Hepatocyte (in vitro differentiated cells): ENCODE data around the gene NUP85. TPM values are rescaled to one million over a fixed set of nuclear protein-coding genes. Genes with fewer than 3 reads are reported as not detected.
"Not testable (repeated sequence)": the region's sequence is repeated elsewhere in the genome, so short reads cannot be mapped to it uniquely, and the experiment has no call there.

Experiments used
- DNase-seq: peaks from one replicate; pipeline ENCODE4 v3.0.0-alpha.2; 2016; ENCODE audit warnings: low spot score
- H2AFZ ChIP-seq: fragments of 200-600 bp; sonication (generic); 2 replicates; pipeline ENCODE4 v1.6.0; 2016; ENCODE audit warnings: antibody characterized with exemption, mild to moderate bottlenecking
- H3K27ac ChIP-seq: fragments of 200-600 bp; sonication (generic); 2 replicates; pipeline ENCODE4 v1.5.1; 2016; ENCODE audit warnings: mild to moderate bottlenecking
- H3K27me3 ChIP-seq: fragments of 200-600 bp; sonication (generic); 2 replicates; pipeline ENCODE4 v1.6.1; 2016
- H3K36me3 ChIP-seq: fragments of 200-600 bp; sonication (generic); replicated peaks from 2 replicates; pipeline ENCODE4 v1.5.1; 2016; ENCODE audit warnings: low read depth; ENCODE audit not compliant: insufficient read depth
- H3K4me1 ChIP-seq: fragments of 200-600 bp; sonication (generic); 2 replicates; pipeline ENCODE4 v1.5.1; 2016; ENCODE audit warnings: mild to moderate bottlenecking, moderate library complexity; ENCODE audit not compliant: insufficient read depth
- H3K4me2 ChIP-seq: fragments of 200-600 bp; sonication (generic); 2 replicates; pipeline ENCODE4 v1.6.0; 2016
- H3K4me3 ChIP-seq: fragments of 200-600 bp; sonication (generic); 2 replicates; pipeline ENCODE4 v1.5.1; 2016; ENCODE audit warnings: mild to moderate bottlenecking
- H3K79me2 ChIP-seq: fragments of 200-600 bp; sonication (generic); 2 replicates; pipeline ENCODE4 v1.6.0; 2017; ENCODE audit warnings: mild to moderate bottlenecking
- H3K9me2 ChIP-seq: fragments of 200-600 bp; sonication (generic); replicated peaks from 2 replicates; pipeline ENCODE4 v1.6.0; 2017; ENCODE audit warnings: mild to moderate bottlenecking; ENCODE audit not compliant: insufficient read depth
- H3K9me3 ChIP-seq: fragments of 200-600 bp; sonication (generic); 2 replicates; pipeline ENCODE4 v1.5.1; 2016; ENCODE audit warnings: low read depth, mild to moderate bottlenecking
- H4K20me1 ChIP-seq: fragments of 200-600 bp; sonication (generic); 2 replicates; pipeline ENCODE4 v1.6.0; 2016; ENCODE audit warnings: mild to moderate bottlenecking; ENCODE audit not compliant: insufficient read depth, poor library complexity, severe bottlenecking
- EZH2 ChIP-seq: fragments of 200-600 bp; sonication (generic); IDR thresholded peaks from 2 replicates; pipeline ENCODE4 v1.6.1; 2016; ENCODE audit warnings: antibody characterized with exemption, mild to moderate bottlenecking, borderline replicate concordance
- EZH2phosphoT487 ChIP-seq: fragments of 200-600 bp; sonication (generic); IDR thresholded peaks from one replicate; pipeline ENCODE4 v1.6.1; 2018; ENCODE audit warnings: antibody characterized with exemption, mild to moderate bottlenecking, low read depth, moderate library complexity; ENCODE audit not compliant: unreplicated experiment, severe bottlenecking
- WGBS: methylation state at CpG from one replicate; pipeline ENCODE4 v1.1.6; 2016; ENCODE audit warnings: low lambda C conversion rate; ENCODE audit errors: missing lambda C conversion rate; 5-methylcytosine and 5-hydroxymethylcytosine counted together
- polyA plus RNA-seq: library from polyadenylated mRNA; unstranded; fragments of >200 nt; fragmentation: Nextera tagmentation; extraction: Ambion mirVana; gene quantifications from 2 replicates; pipeline ENCODE4 v1.2.1, GENCODE V29; 2016
- total RNA-seq: library from RNA; depleted of rRNA; stranded (reverse); fragments of >200 nt; gene quantifications from 2 replicates; pipeline ENCODE4 v1.2.3, GENCODE V29; 2014
- TF ChIP-seq, protein P1 (sequence below): fragments of 200-600 bp; sonication (generic); IDR thresholded peaks from 2 replicates; pipeline ENCODE4 v1.5.1; 2016; ENCODE audit warnings: antibody characterized with exemption, mild to moderate bottlenecking; ENCODE audit not compliant: poor library complexity

Gene NUP85
- total and polyA plus RNA-seq, 2 experiments from 2014 or later, result 28.6 to 45.5 TPM

DNA sequence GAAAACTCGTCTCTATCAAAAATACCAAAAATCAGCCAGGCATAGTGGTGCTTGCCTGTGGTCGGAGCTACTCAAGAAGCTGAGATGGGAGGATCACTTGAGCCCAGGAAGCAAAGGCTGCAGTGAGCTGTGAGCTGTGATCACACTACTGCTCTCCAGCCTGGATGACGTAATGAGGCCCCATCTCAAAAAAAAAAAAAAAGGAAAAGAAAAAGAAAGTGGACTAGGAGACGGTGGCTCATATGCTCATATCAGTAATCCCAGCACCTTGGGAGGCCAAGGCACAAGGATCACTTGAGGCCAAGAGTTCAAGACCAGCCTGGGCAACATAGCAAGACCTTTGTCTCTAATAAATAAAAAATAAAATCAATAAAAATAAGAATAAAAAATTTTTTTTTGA lies 13.9 kb upstream of the NUP85 start:
- no peaks in the 10 kb centered on the region for H3K4me1 ChIP-seq
- H2AFZ ChIP-seq, result no peak overlapping the region
- no peaks in the 10 kb centered on the region for H3K79me2 ChIP-seq
- H3K27ac ChIP-seq, result no peak overlapping the region
- TF ChIP-seq EZH2 (no peak), EZH2phosphoT487 (no peak)
- TF ChIP-seq, protein P1, sequence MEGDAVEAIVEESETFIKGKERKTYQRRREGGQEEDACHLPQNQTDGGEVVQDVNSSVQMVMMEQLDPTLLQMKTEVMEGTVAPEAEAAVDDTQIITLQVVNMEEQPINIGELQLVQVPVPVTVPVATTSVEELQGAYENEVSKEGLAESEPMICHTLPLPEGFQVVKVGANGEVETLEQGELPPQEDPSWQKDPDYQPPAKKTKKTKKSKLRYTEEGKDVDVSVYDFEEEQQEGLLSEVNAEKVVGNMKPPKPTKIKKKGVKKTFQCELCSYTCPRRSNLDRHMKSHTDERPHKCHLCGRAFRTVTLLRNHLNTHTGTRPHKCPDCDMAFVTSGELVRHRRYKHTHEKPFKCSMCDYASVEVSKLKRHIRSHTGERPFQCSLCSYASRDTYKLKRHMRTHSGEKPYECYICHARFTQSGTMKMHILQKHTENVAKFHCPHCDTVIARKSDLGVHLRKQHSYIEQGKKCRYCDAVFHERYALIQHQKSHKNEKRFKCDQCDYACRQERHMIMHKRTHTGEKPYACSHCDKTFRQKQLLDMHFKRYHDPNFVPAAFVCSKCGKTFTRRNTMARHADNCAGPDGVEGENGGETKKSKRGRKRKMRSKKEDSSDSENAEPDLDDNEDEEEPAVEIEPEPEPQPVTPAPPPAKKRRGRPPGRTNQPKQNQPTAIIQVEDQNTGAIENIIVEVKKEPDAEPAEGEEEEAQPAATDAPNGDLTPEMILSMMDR, result no peak
- no peak overlapping the region for H3K4me3 ChIP-seq
- H3K27me3 ChIP-seq, result no peaks in the 10 kb centered on the region
- H3K9me2 ChIP-seq, result no peaks in the 10 kb centered on the region
- DNase-seq, result peak; percentile 22
- no peaks in the 10 kb centered on the region for H4K20me1 ChIP-seq
- H3K36me3 ChIP-seq, result no peaks in the 10 kb centered on the region
- no peak overlapping the region for H3K4me2 ChIP-seq
- 71% methylated on average over 3 of the region's 4 CpGs for WGBS
- H3K9me3 ChIP-seq, result no peaks in the 10 kb centered on the region

DNA sequence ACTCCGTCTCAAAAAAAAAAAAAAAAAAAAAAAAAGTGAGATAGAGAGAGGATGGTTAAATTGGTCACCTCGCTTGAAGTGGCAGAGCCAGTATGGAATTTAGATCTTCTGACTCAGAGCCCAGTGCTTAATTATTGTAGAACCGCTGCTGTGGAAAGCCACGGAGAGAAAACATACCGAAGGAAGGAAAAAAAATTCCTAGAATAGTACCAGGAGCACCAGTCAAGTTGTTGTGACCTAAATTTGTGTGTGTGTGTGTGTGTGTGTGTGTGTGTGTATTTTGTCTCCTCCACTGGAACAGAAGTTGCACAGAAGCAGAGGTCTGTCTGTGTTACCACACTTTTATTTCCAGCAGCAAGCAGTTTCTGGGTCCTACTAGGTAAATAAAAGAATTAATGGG lies 10.6 kb upstream of the NUP85 start:
- WGBS, result 73% methylated on average over 4 of the region's 5 CpGs
- H3K9me2 ChIP-seq, result no peaks in the 10 kb centered on the region
- H3K4me2 ChIP-seq, result no peak overlapping the region
- H3K4me3 ChIP-seq, result no peak overlapping the region
- no peaks in the 10 kb centered on the region for H3K4me1 ChIP-seq
- no peak overlapping the region for H3K27ac ChIP-seq
- no peaks in the 10 kb centered on the region for H3K79me2 ChIP-seq
- H3K9me3 ChIP-seq, result no peaks in the 10 kb centered on the region
- no peaks in the 10 kb centered on the region for H3K27me3 ChIP-seq
- no peak overlapping the region for H2AFZ ChIP-seq
- DNase-seq, result no peak
- TF ChIP-seq EZH2phosphoT487, result no peak
- no peak for TF ChIP-seq EZH2
- TF ChIP-seq, protein P1, result no peak
- H4K20me1 ChIP-seq, result no peaks in the 10 kb centered on the region
- H3K36me3 ChIP-seq, result no peaks in the 10 kb centered on the region

DNA sequence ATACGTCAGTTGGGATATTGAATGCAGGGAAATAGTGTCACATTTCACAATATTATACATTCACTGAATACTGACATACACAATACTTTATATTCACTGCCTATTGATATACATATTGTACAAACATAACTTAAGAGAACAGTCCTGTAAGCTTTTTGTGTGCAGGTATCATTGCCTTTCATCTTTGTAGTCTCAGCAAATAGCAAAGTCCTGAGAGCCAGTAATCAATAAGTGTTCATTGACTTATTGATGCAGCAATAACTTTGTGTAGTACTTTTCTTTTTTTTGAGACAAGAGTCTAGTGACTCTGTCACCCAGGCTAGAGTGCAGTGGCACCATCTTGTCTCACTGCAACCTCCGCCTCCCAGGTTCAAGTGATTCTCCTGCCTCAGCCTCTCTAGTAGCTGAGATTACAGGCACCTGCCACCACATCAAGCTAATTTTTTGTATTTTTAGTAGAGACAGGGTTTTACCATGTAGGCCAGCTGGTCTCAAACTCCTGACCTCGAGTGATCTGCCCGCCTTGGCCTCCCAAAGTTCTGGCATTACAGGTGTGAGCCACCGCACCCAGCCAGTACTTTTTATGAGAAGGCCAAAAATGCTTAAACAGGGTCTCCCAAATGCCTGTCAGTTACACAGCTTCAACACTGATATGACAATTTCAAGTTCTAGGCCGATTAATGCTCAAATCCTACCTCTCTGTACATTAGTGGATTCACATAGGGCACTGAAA lies 5.4 kb upstream of the NUP85 start:
- Histone ChIP-seq H3K4me2 (no peak overlapping the region), H3K36me3 (no peaks in the 10 kb centered on the region), H3K9me2 (no peaks in the 10 kb centered on the region), H3K4me1 (no peaks in the 10 kb centered on the region), H3K4me3 (no peak overlapping the region), H3K79me2 (no peaks in the 10 kb centered on the region), H3K27ac (no peak overlapping the region), H3K9me3 (no peaks in the 10 kb centered on the region), H3K27me3 (no peaks in the 10 kb centered on the region), H2AFZ (no peak overlapping the region), H4K20me1 (no peaks in the 10 kb centered on the region)
- 90% methylated on average over 6 of the region's 6 CpGs for WGBS
- no peak for DNase-seq
- TF ChIP-seq EZH2phosphoT487, result no peak
- TF ChIP-seq, protein P1, result no peak
- no peak for TF ChIP-seq EZH2

DNA sequence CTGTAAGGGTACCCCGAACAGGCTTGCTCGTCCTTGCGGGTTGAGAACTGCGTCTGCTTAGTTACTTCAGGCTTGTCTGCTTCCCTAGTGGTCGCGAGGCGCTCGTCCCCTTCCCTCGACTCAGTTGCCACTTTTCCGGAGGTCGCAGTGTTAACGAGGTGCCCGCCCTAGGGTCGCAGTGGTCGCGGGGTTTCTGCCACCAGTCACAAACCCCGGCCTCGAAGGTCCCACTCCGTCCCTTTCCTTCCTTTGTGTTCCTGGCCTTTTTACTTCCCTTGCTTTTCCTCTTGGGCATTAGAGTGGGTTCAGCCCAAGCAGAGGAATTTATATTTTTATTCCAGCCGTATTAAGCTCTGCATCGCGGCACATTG lies 299 bp downstream of the NUP85 start:
- peak overlapping the region; percentile 92 for H2AFZ ChIP-seq
- H4K20me1 ChIP-seq, result no peaks in the 10 kb centered on the region
- peak overlapping the region; percentile 99 for H3K27ac ChIP-seq
- no peaks in the 10 kb centered on the region for H3K9me2 ChIP-seq
- H3K4me1 ChIP-seq, result peaks cover 6% of the 10 kb centered on the region
- H3K9me3 ChIP-seq, result no peaks in the 10 kb centered on the region
- TF ChIP-seq EZH2, result no peak
- no peak for DNase-seq
- peaks cover 41% of the 10 kb centered on the region for H3K79me2 ChIP-seq
- peak overlapping the region; percentile 71 for H3K4me3 ChIP-seq
- no peaks in the 10 kb centered on the region for H3K36me3 ChIP-seq
- peak overlapping the region; percentile 77 for H3K4me2 ChIP-seq
- no peaks in the 10 kb centered on the region for H3K27me3 ChIP-seq
- WGBS, result under 1% methylated on average over 21 of the region's 22 CpGs

DNA sequence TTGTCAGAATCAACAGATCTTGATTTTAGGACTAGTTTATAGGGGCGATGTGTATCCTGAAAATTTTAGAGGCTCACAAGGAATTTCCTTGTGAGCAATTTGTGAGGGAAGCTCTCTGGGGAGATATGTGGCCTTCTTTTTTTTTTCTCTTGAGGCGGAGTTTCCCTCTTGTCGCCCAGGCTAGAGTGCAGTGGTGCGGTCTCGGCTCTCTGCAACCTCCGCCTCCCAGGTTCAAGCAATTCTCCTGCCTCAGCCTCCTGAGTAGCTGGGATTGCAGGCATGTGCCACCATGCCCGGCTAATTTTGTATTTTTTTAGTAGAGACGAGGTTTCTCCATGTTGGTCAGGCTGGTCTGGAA lies 1.6 kb downstream of the NUP85 start:
- H3K79me2 ChIP-seq, result peaks cover 41% of the 10 kb centered on the region
- H4K20me1 ChIP-seq, H3K27me3 ChIP-seq, H3K36me3 ChIP-seq, H3K9me3 ChIP-seq, H2AFZ ChIP-seq, H3K4me1 ChIP-seq, H3K4me3 ChIP-seq, H3K9me2 ChIP-seq, DNase-seq, H3K27ac ChIP-seq: not testable (repeated sequence)
- 97% methylated on average over 8 of the region's 8 CpGs for WGBS
- peak overlapping the region; percentile 77 for H3K4me2 ChIP-seq
